Measurements from ENCODE around the gene SLC39A11. TPM values are rescaled to one million over a fixed set of nuclear protein-coding genes. Genes with fewer than 3 reads are reported as not detected.

SLC39A11 gene
- total and polyA plus RNA-seq, 8 donors: 5.2 to 62.0 (median 12.9) TPM

DNA sequence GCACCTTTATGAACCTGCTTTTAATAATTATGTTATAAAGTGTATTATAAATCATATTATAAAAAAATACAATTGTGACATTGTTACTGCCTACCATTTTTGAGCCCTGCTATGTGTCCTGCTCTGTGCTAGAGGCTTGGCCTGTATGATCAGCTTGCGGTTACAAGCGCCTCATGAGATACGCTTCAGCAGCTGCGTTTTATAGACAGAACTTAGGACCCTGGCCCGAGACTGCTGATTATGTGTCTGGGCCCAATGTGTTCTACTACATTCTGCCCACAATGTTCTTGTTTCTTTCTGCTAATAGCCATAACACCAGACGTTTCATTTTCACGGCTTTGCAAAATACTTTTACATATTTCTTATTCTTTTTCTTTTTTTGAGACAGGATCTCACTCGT lies 395.8 kb downstream of the SLC39A11 start:
- Histone ChIP-seq H3K4me3 (no peak overlapping the region), H3K27me3 (no peaks in the 10 kb centered on the region), H3K36me3 (peaks cover 0 to 5% (median 0%) of the 10 kb centered on the region in 4 donors), H3K27ac (no peak overlapping the region), H3K9me3 (no peaks in the 10 kb centered on the region), H3K4me1 (no peaks in the 10 kb centered on the region)
- intact Hi-C loops (cut with DNase I; ENCODE audit: low total_unique reads): no loop called here
- WGBS, 5 donors: 83 to 96% (median 94%) methylated on average over 8 of the region's 8 CpGs
- TF ChIP-seq EP300 (IDR thresholded peaks at IDR 0.05): no peak
- TF ChIP-seq POLR2A (IDR thresholded peaks at IDR 0.05): no peak
- TF ChIP-seq CTCF (IDR thresholded peaks at IDR 0.05): no peak
- no peak for TF ChIP-seq POLR2AphosphoS5 (IDR thresholded peaks at IDR 0.05)
- DNase-seq: no peak

DNA sequence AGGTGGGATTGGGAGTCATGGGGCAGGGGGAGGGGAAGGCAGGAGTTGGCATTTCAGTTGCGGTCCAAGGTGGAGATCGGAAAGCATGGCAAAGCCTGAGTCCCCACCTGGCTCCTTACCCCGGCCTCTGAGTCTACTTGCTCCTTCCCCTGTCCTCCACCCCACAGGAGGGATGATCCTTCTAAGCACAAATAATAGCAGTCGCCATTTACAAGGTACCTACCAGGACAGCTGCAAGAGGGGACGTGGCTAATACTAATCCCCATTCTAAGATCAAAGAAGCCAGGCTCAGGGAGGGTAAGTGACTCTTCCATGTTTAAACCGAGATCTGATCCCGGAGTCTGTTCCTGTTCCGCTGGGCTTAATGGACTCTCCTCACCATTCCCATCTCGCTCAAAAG lies 396.3 kb downstream of the SLC39A11 start:
- H3K27ac ChIP-seq: no peak overlapping the region
- peaks cover 0 to 5% (median under 1%) of the 10 kb centered on the region in 4 donors for H3K36me3 ChIP-seq
- no peaks in the 10 kb centered on the region for H3K4me1 ChIP-seq
- H3K9me3 ChIP-seq: no peaks in the 10 kb centered on the region
- DNase-seq: no peak
- H3K27me3 ChIP-seq: no peaks in the 10 kb centered on the region
- no peak overlapping the region for H3K4me3 ChIP-seq
- intact Hi-C loops (cut with DNase I; ENCODE audit: low total_unique reads): no loop called here
- WGBS, 5 donors: 90 to 98% (median 96%) methylated on average over 8 to 9 of the region's 9 CpGs
- no peak for TF ChIP-seq POLR2AphosphoS5 (IDR thresholded peaks at IDR 0.05)
- no peak for TF ChIP-seq EP300 (IDR thresholded peaks at IDR 0.05)
- no peak for TF ChIP-seq CTCF (IDR thresholded peaks at IDR 0.05)
- no peak for TF ChIP-seq POLR2A (IDR thresholded peaks at IDR 0.05)

DNA sequence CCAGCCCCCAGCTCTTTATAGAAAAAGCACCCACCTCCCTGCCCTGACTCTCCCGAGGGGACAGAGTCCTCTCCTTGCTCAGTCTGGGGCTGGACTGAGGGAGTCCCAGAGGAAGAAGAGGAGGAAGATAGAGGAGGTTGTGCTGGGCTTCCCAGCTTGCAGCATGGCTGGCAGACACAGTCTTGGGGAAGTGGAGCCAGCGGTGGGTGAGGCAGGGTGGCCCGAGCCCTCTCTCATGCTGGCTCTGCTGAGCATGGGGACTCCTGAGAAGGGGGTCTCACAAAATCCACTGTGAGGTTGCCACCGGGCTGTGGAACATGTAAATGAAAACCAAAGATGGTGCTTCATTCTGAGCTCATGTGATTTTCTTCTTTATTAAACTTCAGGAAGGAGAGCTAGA lies 398.5 kb downstream of the SLC39A11 start:
- no peaks in the 10 kb centered on the region for H3K4me1 ChIP-seq
- TF ChIP-seq EP300 (IDR thresholded peaks at IDR 0.05) (no peak), CTCF (IDR thresholded peaks at IDR 0.05) (no peak), POLR2AphosphoS5 (IDR thresholded peaks at IDR 0.05) (no peak), POLR2A (IDR thresholded peaks at IDR 0.05) (no peak)
- no peak for DNase-seq
- no peak overlapping the region for H3K27ac ChIP-seq
- 90 to 95% (median 93%) methylated on average over 3 to 4 of the region's 4 CpGs for WGBS, 5 donors
- no peaks in the 10 kb centered on the region for H3K27me3 ChIP-seq
- intact Hi-C loops (cut with DNase I; ENCODE audit: low total_unique reads): no loop called here
- no peaks in the 10 kb centered on the region for H3K9me3 ChIP-seq
- H3K36me3 ChIP-seq: peaks cover 0 to 14% (median 3%) of the 10 kb centered on the region in 4 donors
- no peak overlapping the region for H3K4me3 ChIP-seq

DNA sequence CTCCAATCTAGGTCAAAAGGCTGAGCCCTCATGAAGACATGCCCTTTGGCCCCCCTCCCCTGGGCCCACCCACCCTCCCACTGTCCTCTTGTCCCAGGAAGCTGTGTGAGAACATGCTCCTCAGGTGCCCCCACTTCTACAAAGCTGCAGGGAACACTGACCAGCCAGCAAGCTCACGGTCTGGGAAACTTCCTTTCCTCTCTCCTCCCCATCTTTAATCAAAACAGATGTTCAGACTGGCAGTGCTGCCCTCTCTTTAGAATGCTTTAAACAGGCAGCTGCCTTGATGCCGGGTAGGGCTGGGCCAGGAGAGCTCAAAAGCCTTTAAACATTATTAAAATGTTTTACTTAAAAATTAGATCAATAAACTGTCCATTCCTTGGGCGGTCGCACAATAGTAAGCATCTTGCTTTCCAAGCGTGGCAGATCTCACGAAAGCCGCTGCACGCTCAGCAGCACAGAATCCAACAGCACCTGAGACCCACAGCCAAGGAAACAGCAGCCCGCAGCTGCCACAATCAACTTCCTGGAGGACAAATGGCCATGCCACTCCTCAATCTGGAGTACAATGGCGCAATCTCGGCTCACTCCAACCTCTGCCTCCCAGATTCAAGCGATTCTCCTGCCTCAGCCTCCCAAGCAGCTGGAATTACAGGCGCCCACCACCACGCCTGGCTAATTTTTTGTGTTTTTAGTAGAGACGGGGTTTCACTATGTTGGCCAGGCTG lies 399.2 kb downstream of the SLC39A11 start:
- 88 to 95% (median 92%) methylated on average over 14 to 15 of the region's 15 CpGs for WGBS, 5 donors
- no peak for TF ChIP-seq CTCF (IDR thresholded peaks at IDR 0.05)
- Histone ChIP-seq H3K27me3 (no peaks in the 10 kb centered on the region), H3K9me3 (no peaks in the 10 kb centered on the region), H3K36me3 (peaks cover 0 to 14% (median 3%) of the 10 kb centered on the region in 4 donors), H3K4me1 (no peaks in the 10 kb centered on the region), H3K4me3 (no peak overlapping the region), H3K27ac (no peak overlapping the region)
- intact Hi-C loops (cut with DNase I; ENCODE audit: low total_unique reads): no loop called here
- DNase-seq: no peak
